ENCODE data around the gene NR6A1. TPM values are rescaled to one million over a fixed set of nuclear protein-coding genes. Genes with fewer than 3 reads are reported as not detected.

The NR6A1 gene
- total RNA-seq, 1 experiment from 2014 or later: 164 TPM

DNA sequence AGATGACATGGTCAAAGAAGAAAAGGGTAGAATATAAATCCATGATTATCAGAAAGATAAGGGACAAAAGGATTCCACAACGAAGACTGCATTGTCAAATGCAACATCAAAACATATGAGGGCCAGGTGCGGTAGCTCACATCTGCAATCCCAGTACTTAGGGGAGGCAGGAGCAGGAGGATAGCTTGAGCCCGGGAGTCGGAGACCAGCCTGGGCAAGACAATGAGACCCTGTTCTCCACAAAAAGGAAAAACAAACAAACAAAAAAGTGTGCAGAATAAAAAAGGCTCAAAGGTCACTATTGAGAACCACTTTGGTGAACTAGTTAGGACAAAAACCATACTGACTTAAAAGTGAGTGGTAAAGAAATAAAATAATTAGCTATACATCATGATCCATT, 203.7 kb downstream of the NR6A1 start (continued):
- TF ChIP-seq, protein P1, sequence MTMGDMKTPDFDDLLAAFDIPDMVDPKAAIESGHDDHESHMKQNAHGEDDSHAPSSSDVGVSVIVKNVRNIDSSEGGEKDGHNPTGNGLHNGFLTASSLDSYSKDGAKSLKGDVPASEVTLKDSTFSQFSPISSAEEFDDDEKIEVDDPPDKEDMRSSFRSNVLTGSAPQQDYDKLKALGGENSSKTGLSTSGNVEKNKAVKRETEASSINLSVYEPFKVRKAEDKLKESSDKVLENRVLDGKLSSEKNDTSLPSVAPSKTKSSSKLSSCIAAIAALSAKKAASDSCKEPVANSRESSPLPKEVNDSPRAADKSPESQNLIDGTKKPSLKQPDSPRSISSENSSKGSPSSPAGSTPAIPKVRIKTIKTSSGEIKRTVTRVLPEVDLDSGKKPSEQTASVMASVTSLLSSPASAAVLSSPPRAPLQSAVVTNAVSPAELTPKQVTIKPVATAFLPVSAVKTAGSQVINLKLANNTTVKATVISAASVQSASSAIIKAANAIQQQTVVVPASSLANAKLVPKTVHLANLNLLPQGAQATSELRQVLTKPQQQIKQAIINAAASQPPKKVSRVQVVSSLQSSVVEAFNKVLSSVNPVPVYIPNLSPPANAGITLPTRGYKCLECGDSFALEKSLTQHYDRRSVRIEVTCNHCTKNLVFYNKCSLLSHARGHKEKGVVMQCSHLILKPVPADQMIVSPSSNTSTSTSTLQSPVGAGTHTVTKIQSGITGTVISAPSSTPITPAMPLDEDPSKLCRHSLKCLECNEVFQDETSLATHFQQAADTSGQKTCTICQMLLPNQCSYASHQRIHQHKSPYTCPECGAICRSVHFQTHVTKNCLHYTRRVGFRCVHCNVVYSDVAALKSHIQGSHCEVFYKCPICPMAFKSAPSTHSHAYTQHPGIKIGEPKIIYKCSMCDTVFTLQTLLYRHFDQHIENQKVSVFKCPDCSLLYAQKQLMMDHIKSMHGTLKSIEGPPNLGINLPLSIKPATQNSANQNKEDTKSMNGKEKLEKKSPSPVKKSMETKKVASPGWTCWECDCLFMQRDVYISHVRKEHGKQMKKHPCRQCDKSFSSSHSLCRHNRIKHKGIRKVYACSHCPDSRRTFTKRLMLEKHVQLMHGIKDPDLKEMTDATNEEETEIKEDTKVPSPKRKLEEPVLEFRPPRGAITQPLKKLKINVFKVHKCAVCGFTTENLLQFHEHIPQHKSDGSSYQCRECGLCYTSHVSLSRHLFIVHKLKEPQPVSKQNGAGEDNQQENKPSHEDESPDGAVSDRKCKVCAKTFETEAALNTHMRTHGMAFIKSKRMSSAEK (CRISPR knock-in tag; IDR thresholded peaks at IDR 0.05; ENCODE audit: borderline replicate concordance): no peak
- TF ChIP-seq, protein P2, sequence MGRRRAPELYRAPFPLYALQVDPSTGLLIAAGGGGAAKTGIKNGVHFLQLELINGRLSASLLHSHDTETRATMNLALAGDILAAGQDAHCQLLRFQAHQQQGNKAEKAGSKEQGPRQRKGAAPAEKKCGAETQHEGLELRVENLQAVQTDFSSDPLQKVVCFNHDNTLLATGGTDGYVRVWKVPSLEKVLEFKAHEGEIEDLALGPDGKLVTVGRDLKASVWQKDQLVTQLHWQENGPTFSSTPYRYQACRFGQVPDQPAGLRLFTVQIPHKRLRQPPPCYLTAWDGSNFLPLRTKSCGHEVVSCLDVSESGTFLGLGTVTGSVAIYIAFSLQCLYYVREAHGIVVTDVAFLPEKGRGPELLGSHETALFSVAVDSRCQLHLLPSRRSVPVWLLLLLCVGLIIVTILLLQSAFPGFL (CRISPR knock-in tag; IDR thresholded peaks at IDR 0.05; ENCODE audit: borderline replicate concordance): no peak
- TF ChIP-seq ZNF219 (CRISPR knock-in tag; IDR thresholded peaks at IDR 0.05; ENCODE audit: borderline replicate concordance) (no peak), FOXJ3 (CRISPR knock-in tag; IDR thresholded peaks at IDR 0.05; ENCODE audit: borderline replicate concordance) (no peak), FOXP1 (CRISPR knock-in tag; IDR thresholded peaks at IDR 0.05; ENCODE audit: borderline replicate concordance) (no peak), NFYB (CRISPR knock-in tag; conservative IDR thresholded peaks at IDR 0.05; ENCODE audit: low read depth) (no peak), ATF1 (CRISPR knock-in tag; IDR thresholded peaks at IDR 0.05) (no peak)

DNA sequence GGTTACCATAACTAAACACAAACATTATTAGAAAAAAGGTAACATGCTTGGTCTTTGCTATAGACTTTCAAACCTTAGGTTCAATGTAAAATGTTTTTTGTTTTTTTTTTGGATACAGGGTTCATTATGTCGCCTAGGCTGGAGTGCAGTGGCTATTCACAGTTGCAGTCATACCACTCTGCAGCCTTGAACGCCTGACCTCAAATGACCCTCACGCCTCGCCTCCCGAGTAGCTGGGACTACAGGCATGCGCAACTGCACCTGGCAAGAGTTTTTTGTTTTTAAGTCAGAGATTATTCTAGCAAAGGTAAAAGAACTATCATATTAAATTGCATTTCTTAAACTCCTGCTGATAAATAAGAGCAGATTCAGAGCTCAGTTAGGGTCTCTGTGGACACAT, 208.8 kb downstream of the NR6A1 start:
- DNase-seq (ENCODE audit: low spot score): no peak
- no peak for TF ChIP-seq FOXJ3 (CRISPR knock-in tag; IDR thresholded peaks at IDR 0.05; ENCODE audit: borderline replicate concordance)
- TF ChIP-seq ETV6 (CRISPR knock-in tag; IDR thresholded peaks at IDR 0.05): no peak
- TF ChIP-seq, protein P3, sequence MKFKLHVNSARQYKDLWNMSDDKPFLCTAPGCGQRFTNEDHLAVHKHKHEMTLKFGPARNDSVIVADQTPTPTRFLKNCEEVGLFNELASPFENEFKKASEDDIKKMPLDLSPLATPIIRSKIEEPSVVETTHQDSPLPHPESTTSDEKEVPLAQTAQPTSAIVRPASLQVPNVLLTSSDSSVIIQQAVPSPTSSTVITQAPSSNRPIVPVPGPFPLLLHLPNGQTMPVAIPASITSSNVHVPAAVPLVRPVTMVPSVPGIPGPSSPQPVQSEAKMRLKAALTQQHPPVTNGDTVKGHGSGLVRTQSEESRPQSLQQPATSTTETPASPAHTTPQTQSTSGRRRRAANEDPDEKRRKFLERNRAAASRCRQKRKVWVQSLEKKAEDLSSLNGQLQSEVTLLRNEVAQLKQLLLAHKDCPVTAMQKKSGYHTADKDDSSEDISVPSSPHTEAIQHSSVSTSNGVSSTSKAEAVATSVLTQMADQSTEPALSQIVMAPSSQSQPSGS (CRISPR knock-in tag; IDR thresholded peaks at IDR 0.05; ENCODE audit: borderline replicate concordance, low read depth): no peak
- TF ChIP-seq, protein P1 (CRISPR knock-in tag; IDR thresholded peaks at IDR 0.05; ENCODE audit: borderline replicate concordance): no peak
- no peak for TF ChIP-seq JAZF1 (CRISPR knock-in tag; IDR thresholded peaks at IDR 0.05)
- no peak for TF ChIP-seq CREB1 (CRISPR knock-in tag; IDR thresholded peaks at IDR 0.05)
- POLR2A ChIA-PET: no interaction called here
- Mint-ChIP-seq H3K4me3 (no peak overlapping the region), H3K27ac (no peak overlapping the region), H3K27me3 (ENCODE audit: low read depth) (no peaks in the 10 kb centered on the region), H3K4me1 (peaks cover 29% of the 10 kb centered on the region), H3K9me3 (no peaks in the 10 kb centered on the region), H3K36me3 (no peaks in the 10 kb centered on the region)
- ATAC-seq: no peak
- CTCF ChIA-PET: interaction anchor here (0.6 to 2.5 kb wide), 5 partner anchors 11 to 81 kb away, joined by 3 to 19 read pairs (median 14); no protein-coding TSS in a partner anchor

DNA sequence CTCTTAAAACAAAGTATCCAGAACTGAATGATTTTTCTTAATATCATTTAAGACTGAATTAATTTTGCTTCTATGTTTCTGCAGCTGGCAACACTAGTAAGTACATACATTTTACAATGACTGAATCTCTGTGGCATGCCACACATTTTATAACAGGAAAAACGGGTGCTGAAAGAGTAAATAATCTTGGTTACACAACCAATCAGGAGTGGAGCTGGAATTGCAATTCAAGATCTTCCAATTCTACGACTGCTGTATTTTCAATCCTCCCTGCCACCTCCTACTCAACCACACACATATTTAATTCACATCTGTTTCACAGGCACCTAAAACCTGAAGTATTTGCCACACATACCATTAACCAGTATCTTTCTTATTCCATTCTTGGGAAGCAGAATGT, 211.2 kb downstream of the NR6A1 start:
- CTCF ChIA-PET: no interaction called here
- no peak overlapping the region for H3K27ac Mint-ChIP-seq
- TF ChIP-seq ZNF317 (CRISPR knock-in tag; IDR thresholded peaks at IDR 0.05; ENCODE audit: borderline replicate concordance, low read depth) (no peak), IRF2 (CRISPR knock-in tag; IDR thresholded peaks at IDR 0.05; ENCODE audit: borderline replicate concordance, low read depth) (no peak), ZNF423 (CRISPR knock-in tag; IDR thresholded peaks at IDR 0.05) (no peak)
- TF ChIP-seq, protein P4, sequence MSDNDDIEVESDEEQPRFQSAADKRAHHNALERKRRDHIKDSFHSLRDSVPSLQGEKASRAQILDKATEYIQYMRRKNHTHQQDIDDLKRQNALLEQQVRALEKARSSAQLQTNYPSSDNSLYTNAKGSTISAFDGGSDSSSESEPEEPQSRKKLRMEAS (CRISPR knock-in tag; IDR thresholded peaks at IDR 0.05): no peak
- TF ChIP-seq, protein P5, sequence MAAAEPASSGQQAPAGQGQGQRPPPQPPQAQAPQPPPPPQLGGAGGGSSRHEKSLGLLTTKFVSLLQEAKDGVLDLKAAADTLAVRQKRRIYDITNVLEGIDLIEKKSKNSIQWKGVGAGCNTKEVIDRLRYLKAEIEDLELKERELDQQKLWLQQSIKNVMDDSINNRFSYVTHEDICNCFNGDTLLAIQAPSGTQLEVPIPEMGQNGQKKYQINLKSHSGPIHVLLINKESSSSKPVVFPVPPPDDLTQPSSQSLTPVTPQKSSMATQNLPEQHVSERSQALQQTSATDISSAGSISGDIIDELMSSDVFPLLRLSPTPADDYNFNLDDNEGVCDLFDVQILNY (CRISPR knock-in tag; IDR thresholded peaks at IDR 0.05): no peak
- no peaks in the 10 kb centered on the region for H3K9me3 Mint-ChIP-seq
- ATAC-seq (no peak), DNase-seq (ENCODE audit: low spot score) (no peak)
- no peaks in the 10 kb centered on the region for H3K27me3 Mint-ChIP-seq (ENCODE audit: low read depth)
- H3K4me3 Mint-ChIP-seq: no peak overlapping the region
- POLR2A ChIA-PET: no interaction called here
- peaks cover 28% of the 10 kb centered on the region for H3K4me1 Mint-ChIP-seq
- H3K36me3 Mint-ChIP-seq: no peaks in the 10 kb centered on the region

All from WTC11 (cell line).